CD4-positive, CD25-positive, alpha-beta regulatory T cell (primary cell): Measurements from ENCODE around the gene SYNE1. TPM values are rescaled to one million over a fixed set of nuclear protein-coding genes. Genes with fewer than 3 reads are reported as not detected.
"Not testable (repeated sequence)": the region's sequence is repeated elsewhere in the genome, so short reads cannot be mapped to it uniquely, and the experiment has no call there.

ENCODE experiments used
- ATAC-seq, 2 donors: fragments of 150-1000 bp; cut with Tn5 transposase; one replicate each; pipeline ENCODE4 v1.10.0; 2021; ENCODE audit warnings: low read depth in 2 of 2, moderate number of reproducible peaks in 2 of 2, moderate library complexity in 1 of 2
- DNase-seq, 3 donors: peaks; one replicate each; pipeline versions ENCODE4 v3.0.0 to v3.0.0-alpha.2; 2012 to 2022; ENCODE audit warnings: mixed read lengths in 1 of 3
- H3K27ac ChIP-seq: one replicate; pipeline ENCODE4 v1.7.0; 2013; ENCODE audit warnings: mild to moderate bottlenecking, low read length; ENCODE audit not compliant: insufficient read depth, poor library complexity, severe bottlenecking
- H3K27me3 ChIP-seq: one replicate; pipeline ENCODE4 v1.7.0; 2013; ENCODE audit warnings: low read length; ENCODE audit not compliant: control insufficient read depth, insufficient read depth
- H3K36me3 ChIP-seq: one replicate; pipeline ENCODE4 v1.7.0; 2013; ENCODE audit warnings: mild to moderate bottlenecking, low read length, moderate library complexity; ENCODE audit not compliant: control insufficient read depth, insufficient read depth
- H3K4me1 ChIP-seq: 2 replicates; pipeline ENCODE4 v1.7.0; 2013; ENCODE audit warnings: mild to moderate bottlenecking, low read length; ENCODE audit not compliant: insufficient read depth, control insufficient read depth, poor library complexity, severe bottlenecking
- H3K4me3 ChIP-seq: one replicate; pipeline ENCODE4 v1.7.0; 2013; ENCODE audit warnings: low read depth, mild to moderate bottlenecking, low read length, moderate library complexity
- H3K9me3 ChIP-seq, 2 experiments: 1 replicate in 1 of 2; 2 replicates in 1 of 2; pipeline ENCODE4 v1.7.0; 2013; ENCODE audit warnings: low read length in 2 of 2, mild to moderate bottlenecking in 1 of 2, moderate library complexity in 1 of 2; ENCODE audit not compliant: control insufficient read depth in 2 of 2
- H3K27ac Mint-ChIP-seq, 3 donors: one replicate each; pipeline ENCODE4 v1.8.0; 2020 to 2022; ENCODE audit warnings: mild to moderate bottlenecking in 3 of 3, mixed read lengths in 3 of 3, moderate library complexity in 2 of 3
- H3K27me3 Mint-ChIP-seq: one replicate; pipeline ENCODE4 v1.8.0; 2022; ENCODE audit warnings: mild to moderate bottlenecking, mixed read lengths
- H3K36me3 Mint-ChIP-seq: one replicate; pipeline ENCODE4 v1.8.0; 2020; ENCODE audit warnings: mixed read lengths
- H3K4me1 Mint-ChIP-seq, 4 donors: one replicate each; pipeline ENCODE4 v1.8.0; 2020 to 2022; ENCODE audit warnings: mixed read lengths in 4 of 4, mild to moderate bottlenecking in 1 of 4
- H3K4me3 Mint-ChIP-seq, 4 donors: one replicate each; pipeline ENCODE4 v1.8.0; 2020 to 2022; ENCODE audit warnings: mild to moderate bottlenecking in 4 of 4, mixed read lengths in 4 of 4, moderate library complexity in 3 of 4
- H3K9me3 Mint-ChIP-seq, 7 donors: one replicate each; pipeline ENCODE4 v1.8.0; 2020 to 2022; ENCODE audit warnings: mixed read lengths in 7 of 7, mild to moderate bottlenecking in 3 of 7, moderate library complexity in 2 of 7
- polyA plus RNA-seq, 4 donors: library from polyadenylated mRNA; unstranded; fragments of 300-500 nt; fragmentation: Illumina TruSeq; gene quantifications; one replicate each; pipeline ENCODE4 v1.2.3, GENCODE V29; 2021
- total RNA-seq: library from RNA; stranded (reverse); gene quantifications from one replicate; pipeline ENCODE4 v1.2.3, GENCODE V29; 2022

Gene SYNE1
- total and polyA plus RNA-seq, 5 donors from 2014 or later: 48.1 to 166 (median 57.3) TPM

GRCh38 chr6:152636021-152636608 lies 1.0 kb downstream of the SYNE1 start:
- Histone ChIP-seq H3K9me3 (no peaks in the 10 kb centered on the region), H3K4me3 (peak overlapping the region; percentile 4), H3K4me1 (peaks cover 12% of the 10 kb centered on the region), H3K27ac (no peak overlapping the region), H3K27me3 (peaks cover 3% of the 10 kb centered on the region), H3K36me3 (no peaks in the 10 kb centered on the region)
- Mint-ChIP-seq H3K27ac (no peak overlapping the region), H3K27me3 (peaks cover 32% of the 10 kb centered on the region), H3K4me3 (peak overlapping the region; percentile 75 to 93 (median 86)), H3K36me3 (no peaks in the 10 kb centered on the region), H3K9me3 (peaks cover 0 to 2% (median 0%) of the 10 kb centered on the region in 7 donors), H3K4me1 (peaks cover 0 to 28% (median 17%) of the 10 kb centered on the region in 4 donors)
- DNase-seq: no peak
- ATAC-seq: no peak

DNA sequence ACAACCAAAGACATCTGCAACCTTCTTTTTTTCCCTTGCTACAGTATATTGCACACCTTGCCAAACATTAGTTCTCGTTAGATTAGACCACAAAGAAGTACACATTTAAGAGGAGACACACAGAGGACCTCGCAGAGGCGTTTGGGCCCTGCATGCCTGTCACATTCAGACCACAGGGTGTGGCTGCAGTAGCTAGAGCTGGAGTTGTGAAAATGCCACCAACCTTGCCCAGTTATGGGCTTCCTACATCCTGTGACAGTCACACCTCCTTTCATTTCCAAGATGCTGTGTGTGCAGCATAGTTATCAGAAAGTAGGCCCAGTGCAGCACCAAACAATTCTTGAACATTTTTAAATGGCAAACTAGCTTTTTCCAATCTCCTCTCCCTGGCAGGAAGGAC lies 2.4 kb downstream of the SYNE1 start:
- peak in 1 of 2 donors; percentile 17 for ATAC-seq
- H3K27me3 ChIP-seq: peaks cover 3% of the 10 kb centered on the region
- no peaks in the 10 kb centered on the region for H3K9me3 ChIP-seq
- H3K27ac ChIP-seq: no peak overlapping the region
- peak in 2 of 3 donors; percentile 4 to 6 for DNase-seq
- H3K4me1 ChIP-seq: peaks cover 12% of the 10 kb centered on the region
- H3K9me3 Mint-ChIP-seq: peaks cover 0 to 2% (median 0%) of the 10 kb centered on the region in 7 donors
- no peaks in the 10 kb centered on the region for H3K36me3 Mint-ChIP-seq
- no peak overlapping the region for H3K4me3 ChIP-seq
- peak overlapping the region in 1 of 4 donors; percentile 24 for H3K4me3 Mint-ChIP-seq
- H3K36me3 ChIP-seq: no peaks in the 10 kb centered on the region
- H3K27ac Mint-ChIP-seq: no peak overlapping the region
- H3K27me3 Mint-ChIP-seq: peaks cover 38% of the 10 kb centered on the region
- peaks cover 0 to 28% (median 17%) of the 10 kb centered on the region in 4 donors for H3K4me1 Mint-ChIP-seq

DNA sequence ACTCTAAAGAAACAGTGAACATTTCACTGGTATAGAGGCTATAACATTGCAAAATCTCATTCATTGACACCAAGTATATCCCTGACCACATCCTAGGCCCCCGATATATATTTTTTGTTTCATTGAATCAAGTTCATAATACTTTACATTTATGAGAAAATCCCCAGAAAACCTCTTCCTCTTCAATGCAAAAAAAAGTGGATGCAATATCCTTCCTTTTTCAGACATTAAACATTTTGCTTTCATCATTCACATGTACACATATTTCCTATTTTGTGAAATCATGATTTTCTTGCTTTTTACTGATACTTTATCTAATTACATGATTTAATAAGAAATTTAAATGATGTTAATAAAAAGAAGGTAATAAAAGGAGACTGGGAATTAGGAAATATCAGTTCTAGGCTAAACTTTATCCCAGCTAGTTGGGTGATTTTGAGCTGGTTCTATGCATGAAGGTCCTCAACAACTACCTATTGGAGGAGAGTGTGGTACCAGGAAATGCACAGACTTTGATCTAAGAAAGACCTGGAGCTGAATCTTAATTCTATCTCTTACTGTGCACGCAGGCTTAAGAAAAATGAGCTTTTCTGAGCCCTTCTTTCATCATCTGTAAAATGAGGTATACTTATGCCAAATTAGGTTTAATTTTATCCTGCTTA lies 4.9 kb downstream of the SYNE1 start:
- H3K27me3 ChIP-seq: no peaks in the 10 kb centered on the region
- H3K27ac ChIP-seq: no peak overlapping the region
- no peak overlapping the region for H3K4me3 Mint-ChIP-seq
- ATAC-seq: no peak
- no peaks in the 10 kb centered on the region for H3K9me3 ChIP-seq
- peaks cover 12% of the 10 kb centered on the region for H3K4me1 ChIP-seq
- H3K4me3 ChIP-seq: no peak overlapping the region
- H3K4me1 Mint-ChIP-seq: peaks cover 0 to 22% (median 14%) of the 10 kb centered on the region in 4 donors
- H3K27ac Mint-ChIP-seq: no peak overlapping the region
- H3K27me3 Mint-ChIP-seq: peaks cover 22% of the 10 kb centered on the region
- H3K36me3 Mint-ChIP-seq: no peaks in the 10 kb centered on the region
- no peaks in the 10 kb centered on the region for H3K36me3 ChIP-seq
- no peak for DNase-seq
- peaks cover 0 to 2% (median 0%) of the 10 kb centered on the region in 7 donors for H3K9me3 Mint-ChIP-seq

- Mint-ChIP-seq H3K9me3 (peaks cover 0 to 2% (median 0%) of the 10 kb centered on the region in 7 donors), H3K27ac (no peak overlapping the region), H3K27me3 (peaks cover 20% of the 10 kb centered on the region), H3K4me3 (no peak overlapping the region), H3K4me1 (peaks cover 0 to 19% (median 13%) of the 10 kb centered on the region in 4 donors), H3K36me3 (no peaks in the 10 kb centered on the region)
- H3K9me3 ChIP-seq: no peaks in the 10 kb centered on the region
- DNase-seq (no peak), ATAC-seq (no peak)
- H3K4me3 ChIP-seq: no peak overlapping the region
- peaks cover 12% of the 10 kb centered on the region for H3K4me1 ChIP-seq
- H3K36me3 ChIP-seq: no peaks in the 10 kb centered on the region
- no peaks in the 10 kb centered on the region for H3K27me3 ChIP-seq
- no peak overlapping the region for H3K27ac ChIP-seq
These were observed 5.8 kb downstream of the SYNE1 start for GRCh38 chr6:152631376-152631775.

GRCh38 chr6:152630832-152631231 lies 6.3 kb downstream of the SYNE1 start:
- peak overlapping the region in 1 of 3 donors; percentile 21 for H3K27ac Mint-ChIP-seq
- Histone ChIP-seq H3K36me3 (no peaks in the 10 kb centered on the region), H3K4me3 (no peak overlapping the region), H3K4me1 (peaks cover 9% of the 10 kb centered on the region), H3K27me3 (peaks cover 3% of the 10 kb centered on the region), H3K27ac (no peak overlapping the region), H3K9me3 (no peaks in the 10 kb centered on the region)
- H3K4me3 Mint-ChIP-seq: no peak overlapping the region
- no peaks in the 10 kb centered on the region for H3K36me3 Mint-ChIP-seq
- ATAC-seq: no peak
- peaks cover 14% of the 10 kb centered on the region for H3K27me3 Mint-ChIP-seq
- DNase-seq: no peak
- H3K4me1 Mint-ChIP-seq: peaks cover 0 to 14% (median 7%) of the 10 kb centered on the region in 4 donors
- peaks cover 0 to 2% (median 0%) of the 10 kb centered on the region in 7 donors for H3K9me3 Mint-ChIP-seq

GRCh38 chr6:152625213-152625612 lies 11.9 kb downstream of the SYNE1 start:
- Histone ChIP-seq H3K27me3 (peaks cover 3% of the 10 kb centered on the region), H3K36me3 (no peaks in the 10 kb centered on the region), H3K4me3 (no peak overlapping the region), H3K4me1 (no peaks in the 10 kb centered on the region), H3K27ac (no peak overlapping the region), H3K9me3 (no peaks in the 10 kb centered on the region)
- Mint-ChIP-seq H3K4me3 (no peak overlapping the region), H3K4me1 (no peaks in the 10 kb centered on the region), H3K36me3 (no peaks in the 10 kb centered on the region), H3K27me3 (peaks cover 5% of the 10 kb centered on the region), H3K9me3 (peaks cover 0 to 1% (median 0%) of the 10 kb centered on the region in 7 donors), H3K27ac (no peak overlapping the region)
- ATAC-seq (no peak), DNase-seq (peak in 1 of 3 donors; percentile 2)

DNA sequence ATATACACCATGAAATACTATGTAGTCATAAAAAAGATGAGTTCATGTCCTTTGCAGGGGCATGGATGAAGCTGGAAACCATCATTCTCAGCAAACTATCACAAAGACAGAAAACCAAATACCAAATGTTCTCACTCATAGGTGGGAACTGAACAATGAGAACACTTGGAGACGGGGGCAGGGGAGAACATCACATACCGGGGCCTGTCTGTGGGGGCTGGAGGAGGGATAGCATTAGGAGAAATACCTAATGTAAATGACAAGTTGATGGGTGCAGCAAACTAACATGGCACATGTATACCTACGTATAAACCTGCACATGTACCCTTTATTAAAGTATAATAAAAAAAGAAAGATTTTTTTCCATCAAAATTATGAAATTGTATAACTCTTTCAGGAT lies 22.4 kb downstream of the SYNE1 start:
- ATAC-seq, H3K27me3 Mint-ChIP-seq, H3K36me3 ChIP-seq, DNase-seq, H3K4me1 ChIP-seq, H3K27me3 ChIP-seq, H3K4me3 ChIP-seq, H3K9me3 ChIP-seq, H3K4me3 Mint-ChIP-seq, H3K36me3 Mint-ChIP-seq, H3K27ac ChIP-seq, H3K9me3 Mint-ChIP-seq, H3K27ac Mint-ChIP-seq, H3K4me1 Mint-ChIP-seq: not testable (repeated sequence)
